GM18858 (cell line): ENCODE results near the gene OLFM2.
"Not testable (repeated sequence)": the region's sequence is repeated elsewhere in the genome, so short reads cannot be mapped to it uniquely, and the experiment has no call there.

Source experiments
- ATAC-seq: cut with Tn5 transposase; IDR thresholded peaks from one replicate; pipeline ENCODE4 v1.9.1; 2021; ENCODE audit not compliant: unreplicated experiment

OLFM2 gene

DNA sequence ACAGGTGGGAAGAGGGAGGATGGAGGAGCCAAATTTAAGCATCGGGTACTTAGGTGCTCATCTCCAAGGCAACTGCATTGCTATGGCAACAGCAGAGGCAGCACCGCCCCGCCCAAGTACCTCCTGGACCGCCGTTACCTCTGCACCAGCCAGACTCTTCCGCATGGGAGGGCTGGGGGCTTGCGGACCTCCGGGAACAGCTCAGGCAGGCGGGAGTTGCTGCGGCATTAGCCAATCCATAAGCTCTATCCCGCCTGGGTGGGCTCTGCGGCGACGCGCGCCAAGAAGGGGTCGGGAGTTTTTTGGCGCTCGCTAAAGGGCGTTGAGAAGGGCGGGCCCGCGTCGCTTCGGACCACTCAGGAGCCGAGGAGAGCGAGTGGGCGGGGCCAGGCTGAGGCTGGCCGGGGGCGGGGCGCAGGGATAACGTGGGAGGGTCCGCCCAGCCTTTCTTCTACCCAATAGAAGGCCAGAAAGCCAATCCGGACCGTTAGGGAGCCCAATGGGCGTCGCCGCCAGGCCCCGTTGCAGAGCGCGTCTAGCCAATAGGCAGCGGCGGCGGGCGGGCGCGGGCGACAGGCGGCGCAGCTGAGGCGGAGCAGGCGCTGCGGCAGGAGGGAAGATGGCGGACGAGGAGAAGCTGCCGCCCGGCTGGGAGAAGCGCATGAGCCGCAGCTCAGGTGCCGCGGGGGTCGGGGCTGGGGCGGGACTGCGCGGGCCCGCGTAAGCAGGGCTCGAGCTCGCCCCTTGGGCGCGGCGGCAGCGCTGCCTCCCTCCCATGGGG, 101.4 kb downstream of the OLFM2 start, which contains the start of gene PIN1:
Gene PIN1 (plus strand): TSS at position 593 of the 781 bp plus-strand sequence. CDS start 27 bp downstream, at position 620.
- peak; percentile 87 for ATAC-seq

DNA sequence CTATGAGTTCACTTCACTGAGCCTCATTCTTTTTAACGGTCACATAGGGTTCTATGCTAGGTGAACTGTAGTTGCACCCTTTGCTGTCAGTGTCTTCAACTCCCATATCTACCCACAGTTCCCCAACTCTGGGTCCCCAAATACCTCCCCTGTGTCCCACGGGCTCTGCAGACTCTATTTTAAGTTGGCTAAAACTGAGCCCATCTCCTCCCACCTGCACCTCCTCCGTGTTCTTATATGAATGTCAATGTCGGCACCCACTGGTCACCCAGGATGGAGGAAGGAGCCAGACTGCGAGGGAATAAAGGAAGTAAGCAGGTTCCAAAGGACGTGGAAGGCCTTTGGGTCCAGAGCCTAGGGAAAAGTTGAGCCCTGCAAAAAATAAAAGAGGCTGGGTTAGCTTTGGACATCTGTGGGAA, 102.0 kb downstream of the OLFM2 start:
- ATAC-seq = no peak

DNA sequence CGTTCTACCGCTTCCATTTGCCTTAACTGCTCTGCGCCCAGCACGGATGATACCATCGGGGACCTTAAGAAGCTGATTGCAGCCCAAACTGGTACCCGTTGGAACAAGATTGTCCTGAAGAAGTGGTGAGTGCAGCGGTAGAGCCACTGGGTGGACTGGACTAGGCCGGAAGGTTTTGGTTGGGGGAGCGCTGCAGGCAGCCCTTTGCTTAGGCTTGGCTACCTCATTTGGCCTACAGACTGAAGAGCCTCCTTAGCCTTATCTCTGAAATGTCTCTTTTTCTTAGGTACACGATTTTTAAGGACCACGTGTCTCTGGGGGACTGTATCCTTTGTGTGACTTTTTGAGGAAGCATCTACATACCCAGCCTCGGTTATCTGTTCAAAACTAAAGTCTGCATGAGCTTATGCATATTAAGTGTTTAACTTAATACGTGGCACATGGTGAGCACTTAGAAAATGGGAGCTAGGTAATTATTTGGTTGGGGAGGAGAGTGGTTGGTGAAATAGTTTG, 107.7 kb downstream of the OLFM2 start:
- ATAC-seq = no peak

DNA sequence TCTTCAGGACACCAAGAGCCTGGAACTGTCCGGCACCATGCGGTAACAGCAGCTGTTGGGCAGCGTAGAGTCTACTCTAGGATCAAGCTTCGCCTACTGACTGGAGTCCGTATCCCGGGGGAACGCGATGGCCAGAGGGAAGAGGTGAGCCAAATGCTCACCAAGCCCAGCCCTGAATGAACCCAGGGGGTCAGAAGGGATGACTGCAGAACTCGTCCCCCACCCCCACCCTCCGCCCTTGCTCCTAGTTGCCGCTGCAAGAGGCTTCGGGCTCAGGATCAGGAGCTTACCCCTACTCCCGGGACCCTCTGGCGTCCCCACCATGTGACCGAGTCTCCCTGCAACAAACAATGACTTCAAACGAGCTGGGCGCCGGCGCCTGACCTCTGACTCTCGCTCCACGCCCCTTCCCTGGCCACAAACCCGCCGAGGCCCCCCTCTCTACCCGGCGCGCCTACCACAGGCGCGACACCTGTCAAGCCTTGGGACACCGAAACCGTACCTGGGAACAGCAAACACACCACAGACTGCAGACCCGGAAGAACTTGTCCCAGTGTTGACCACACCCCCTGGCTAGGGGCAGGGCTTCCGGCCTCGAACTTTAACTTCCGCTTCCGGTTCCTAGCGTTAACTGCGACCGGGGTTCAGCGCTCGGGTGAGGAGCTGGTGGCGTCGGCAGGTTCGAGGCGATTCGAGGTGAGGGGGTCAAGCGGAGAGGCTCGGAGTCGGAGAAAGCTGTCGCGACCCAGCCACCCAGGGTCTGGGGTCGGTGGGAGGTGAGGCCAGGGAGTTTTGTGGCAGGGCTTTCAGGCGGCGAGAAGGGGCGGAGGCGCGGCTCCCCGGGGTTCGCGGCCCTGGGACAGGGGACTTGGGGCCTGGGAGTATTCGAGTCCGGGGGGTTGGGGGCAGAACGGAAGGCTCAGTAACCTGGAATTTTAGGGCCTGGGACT, 108.8 kb downstream of the OLFM2 start, which contains the start of gene UBL5:
Gene UBL5 (plus strand): TSS at position 630 of the 950 bp plus-strand sequence. CDS start 420 bp downstream, outside the sequence.
- ATAC-seq = peak; percentile 80

DNA sequence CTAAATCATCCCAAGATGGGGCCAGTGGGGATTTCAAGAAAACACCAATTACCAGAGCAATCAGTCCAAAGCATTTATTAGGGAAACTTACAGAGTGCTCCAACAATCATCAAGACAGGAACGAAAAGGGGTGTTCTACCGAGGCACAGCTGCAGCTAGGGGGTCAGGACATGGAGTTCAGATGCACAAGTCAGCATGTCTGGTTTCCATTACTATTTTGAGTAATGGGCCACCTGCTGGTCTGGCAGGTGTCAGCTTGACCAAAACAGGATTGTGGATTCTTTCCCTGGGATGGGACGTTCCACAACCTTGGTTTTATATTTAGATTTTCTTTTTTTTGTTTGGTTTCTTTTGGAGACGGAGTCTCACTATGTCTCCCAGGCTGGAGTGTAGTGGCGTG, 112.5 kb downstream of the OLFM2 start:
- ATAC-seq = no peak

DNA sequence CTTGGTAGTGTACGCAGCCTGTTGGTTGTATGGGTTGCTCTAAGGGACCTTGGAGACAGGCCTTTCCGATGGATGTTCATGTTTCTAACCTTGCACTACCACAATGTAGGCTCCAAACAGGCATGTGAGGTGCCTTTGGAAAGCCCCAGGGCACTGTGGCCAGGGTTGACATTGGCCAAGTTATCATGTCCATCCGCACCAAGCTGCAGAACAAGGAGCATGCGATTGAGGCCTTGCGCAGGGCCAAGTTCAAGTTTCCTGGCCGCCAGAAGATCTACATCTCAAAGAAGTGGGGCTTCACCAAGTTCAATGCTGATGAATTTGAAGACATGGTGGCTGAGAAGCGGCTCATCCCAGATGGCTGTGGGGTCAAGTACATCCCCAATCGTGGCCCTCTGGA, 116.3 kb downstream of the OLFM2 start:
- ATAC-seq = not testable (repeated sequence)

DNA sequence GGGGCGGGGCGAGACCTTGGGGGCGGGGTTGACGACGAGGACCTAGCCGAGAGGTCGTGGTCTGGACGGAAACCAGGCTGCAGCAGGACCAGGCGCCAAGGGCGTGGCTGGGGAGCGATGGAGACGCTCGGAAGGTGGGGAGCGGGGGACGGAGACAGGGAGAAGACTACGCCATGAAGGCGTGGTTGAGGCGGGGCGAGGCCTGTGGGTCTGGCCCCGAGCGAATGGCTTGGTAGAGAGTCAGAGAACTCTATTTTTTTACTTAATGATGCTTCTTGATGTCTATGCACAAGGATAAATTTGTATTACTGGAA, 116.8 kb downstream of the OLFM2 start:
- ATAC-seq = no peak

DNA sequence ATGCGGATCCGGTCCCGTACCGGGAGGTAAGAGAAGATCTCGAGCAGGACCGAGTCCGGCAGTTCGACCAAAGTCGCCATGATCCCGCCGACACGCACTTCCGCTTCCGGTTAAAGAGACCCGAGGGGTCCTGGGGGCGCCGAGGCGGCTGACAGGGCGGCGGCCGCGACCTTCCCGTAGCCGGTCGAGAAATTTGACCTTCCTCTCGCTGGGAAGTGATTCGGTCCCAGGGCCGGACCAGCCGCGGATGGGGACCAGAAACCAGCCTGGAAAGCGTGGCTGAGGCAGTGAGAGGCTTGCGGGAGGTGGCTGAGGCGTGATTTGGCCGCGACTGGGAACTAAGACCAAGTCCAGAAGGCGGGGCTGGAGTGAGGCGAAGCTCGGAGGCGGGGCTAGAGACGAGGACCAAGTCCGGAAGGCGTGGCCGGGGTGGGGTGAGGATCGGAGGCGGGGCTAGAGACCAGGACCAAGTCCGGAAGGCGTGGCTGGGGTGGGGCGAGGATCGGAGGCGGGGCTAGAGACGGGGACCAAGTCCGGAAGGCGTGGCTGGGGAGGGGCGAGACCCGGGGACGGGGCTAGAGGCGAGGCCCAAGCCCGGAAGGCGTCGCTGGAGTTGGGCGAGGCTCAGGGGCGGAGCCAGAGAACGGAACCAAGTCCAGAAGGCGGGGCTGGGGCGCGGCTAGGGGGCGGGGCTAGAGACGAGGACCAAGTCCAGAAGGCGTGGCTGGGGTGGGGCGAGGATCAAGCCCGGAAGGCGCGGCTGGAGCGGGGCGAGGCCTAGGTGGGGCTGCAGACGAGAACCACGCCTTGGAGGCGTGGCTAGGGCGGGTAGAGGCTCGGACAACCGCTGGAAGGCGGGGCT, 117.3 kb downstream of the OLFM2 start, which contains the start of gene FBXL12:
Gene FBXL12 (minus strand): TSS at position 346 of the 862 bp plus-strand sequence. CDS start 266 bp downstream, at position 80.
- ATAC-seq = peak; percentile 61

DNA sequence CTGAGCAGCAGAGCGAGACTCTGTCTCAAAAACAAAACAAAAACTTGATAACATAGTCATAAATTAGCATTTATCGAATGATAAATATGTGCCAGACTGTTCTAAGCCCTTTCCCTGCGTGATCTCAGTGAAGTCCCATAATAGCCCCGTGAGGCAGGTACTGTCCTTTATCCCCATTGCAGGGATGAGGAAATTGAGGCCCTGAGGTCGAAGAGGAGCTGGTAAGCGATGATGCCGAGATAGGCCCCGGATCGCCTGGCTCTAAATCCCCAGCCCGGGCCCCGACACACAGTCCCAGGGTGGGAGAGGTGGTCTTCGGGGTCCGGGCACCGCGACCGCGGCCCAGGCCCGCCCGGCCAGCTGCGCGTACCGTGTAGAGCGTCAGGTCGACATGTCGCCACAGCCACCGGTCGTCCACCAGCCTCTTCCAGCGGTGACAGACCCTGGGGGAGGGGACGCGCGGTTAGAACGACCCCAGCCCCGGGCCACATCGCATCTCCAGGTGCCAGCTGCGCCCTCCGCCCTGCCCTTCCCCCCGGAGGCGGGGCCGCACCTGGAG, 118.1 kb downstream of the OLFM2 start:
- ATAC-seq = peak; percentile 1

DNA sequence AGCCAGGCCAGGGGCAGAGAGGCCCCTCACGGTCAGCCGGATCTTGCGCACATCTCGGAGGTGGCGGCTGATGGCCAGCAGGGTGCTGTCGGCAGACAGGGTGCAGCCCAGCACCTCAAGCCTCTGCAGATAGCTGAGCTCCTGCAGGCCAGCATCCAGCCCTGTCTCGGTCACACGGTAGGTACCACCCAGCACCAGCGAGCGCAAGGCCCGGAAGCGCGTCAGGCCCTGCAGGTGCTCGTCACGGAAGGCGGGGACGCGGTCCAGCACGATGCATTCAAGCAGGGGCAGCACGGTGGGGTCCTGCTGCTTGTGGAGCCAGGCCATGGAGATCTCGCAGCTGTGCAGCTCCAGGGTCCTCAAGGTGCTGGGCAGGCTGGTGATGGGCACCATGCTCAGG, 125.2 kb downstream of the OLFM2 start:
- ATAC-seq = no peak

DNA sequence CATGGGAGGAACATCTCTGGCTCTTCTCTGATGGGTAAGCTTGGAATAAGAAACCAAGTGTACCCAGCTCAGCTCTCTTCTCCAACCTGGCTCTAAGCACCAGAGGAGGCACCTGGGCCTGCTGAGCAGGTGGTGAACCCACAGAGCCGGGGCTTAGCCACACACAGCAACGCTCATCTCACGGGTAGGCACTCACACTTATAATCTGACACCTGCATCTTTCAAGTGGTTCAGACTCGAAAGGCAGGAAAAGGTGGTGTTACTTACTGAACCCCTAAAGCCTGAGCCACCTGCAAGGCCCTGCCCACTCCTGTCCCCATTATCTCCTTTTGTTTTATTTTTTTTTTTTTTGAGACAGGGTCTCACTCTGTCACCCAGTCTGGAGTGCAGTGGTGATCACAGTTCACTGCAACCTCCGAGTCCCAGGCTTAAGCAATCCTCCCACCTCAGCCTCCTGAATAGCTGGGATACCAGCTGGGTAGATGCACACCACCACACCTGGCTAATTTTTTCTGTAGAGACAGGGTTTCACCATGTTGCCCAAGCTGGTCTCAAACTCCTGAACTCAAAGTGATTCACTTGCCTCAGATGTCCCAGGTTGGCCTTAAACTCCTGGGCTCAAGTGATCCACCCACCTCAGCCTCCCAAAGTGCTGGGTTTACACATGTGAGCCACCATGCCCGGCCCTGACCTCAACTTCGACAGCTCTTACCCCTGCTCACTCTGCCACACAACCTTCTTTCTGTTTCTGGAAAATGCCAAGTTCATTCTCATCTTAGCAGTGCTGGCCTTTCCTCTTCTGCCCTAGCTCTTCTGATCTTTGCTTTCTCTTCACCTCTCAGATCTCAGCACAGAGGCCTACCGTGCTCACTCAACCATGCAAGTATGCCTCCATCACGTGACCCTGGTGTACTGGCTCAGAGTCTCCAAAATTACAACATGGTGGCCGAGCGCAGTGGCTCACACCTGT, 127.2 kb downstream of the OLFM2 start:
- ATAC-seq = no peak

DNA sequence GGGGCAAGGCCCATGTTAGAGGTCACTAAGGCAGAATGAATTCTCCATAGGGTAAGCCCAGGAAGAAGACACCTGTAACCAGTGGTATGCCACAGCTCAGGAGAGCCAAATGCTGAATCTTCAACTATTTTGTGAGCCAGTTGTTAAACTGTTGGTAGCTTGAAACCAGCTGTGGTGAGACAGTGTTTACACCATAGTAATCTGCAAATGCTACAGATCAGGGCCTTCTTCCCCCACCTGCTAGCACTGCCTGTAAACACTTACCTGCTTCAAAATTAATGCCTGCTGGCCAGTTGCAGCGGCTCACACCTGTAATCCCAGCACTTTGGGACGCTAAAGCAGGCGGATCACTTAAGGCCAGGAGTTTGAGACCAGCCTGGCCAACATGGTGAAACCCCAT, 129.5 kb downstream of the OLFM2 start:
- ATAC-seq = no peak
